Glomerular endothelial cell (primary cell): ENCODE data around the gene ACAP3. TPM values are rescaled to one million over a fixed set of nuclear protein-coding genes. Genes with fewer than 3 reads are reported as not detected.

Experiments
- DNase-seq: peaks from one replicate; pipeline ENCODE4 v3.0.0-alpha.2; 2011; ENCODE audit warnings: low read depth, low spot score; ENCODE audit errors: extremely low read depth
- total RNA-seq: library from RNA; depleted of rRNA; stranded (reverse); fragments of >200 nt; gene quantifications from 2 replicates; pipeline ENCODE4 v1.2.3, GENCODE V29; 2015

ACAP3 gene, protein sequence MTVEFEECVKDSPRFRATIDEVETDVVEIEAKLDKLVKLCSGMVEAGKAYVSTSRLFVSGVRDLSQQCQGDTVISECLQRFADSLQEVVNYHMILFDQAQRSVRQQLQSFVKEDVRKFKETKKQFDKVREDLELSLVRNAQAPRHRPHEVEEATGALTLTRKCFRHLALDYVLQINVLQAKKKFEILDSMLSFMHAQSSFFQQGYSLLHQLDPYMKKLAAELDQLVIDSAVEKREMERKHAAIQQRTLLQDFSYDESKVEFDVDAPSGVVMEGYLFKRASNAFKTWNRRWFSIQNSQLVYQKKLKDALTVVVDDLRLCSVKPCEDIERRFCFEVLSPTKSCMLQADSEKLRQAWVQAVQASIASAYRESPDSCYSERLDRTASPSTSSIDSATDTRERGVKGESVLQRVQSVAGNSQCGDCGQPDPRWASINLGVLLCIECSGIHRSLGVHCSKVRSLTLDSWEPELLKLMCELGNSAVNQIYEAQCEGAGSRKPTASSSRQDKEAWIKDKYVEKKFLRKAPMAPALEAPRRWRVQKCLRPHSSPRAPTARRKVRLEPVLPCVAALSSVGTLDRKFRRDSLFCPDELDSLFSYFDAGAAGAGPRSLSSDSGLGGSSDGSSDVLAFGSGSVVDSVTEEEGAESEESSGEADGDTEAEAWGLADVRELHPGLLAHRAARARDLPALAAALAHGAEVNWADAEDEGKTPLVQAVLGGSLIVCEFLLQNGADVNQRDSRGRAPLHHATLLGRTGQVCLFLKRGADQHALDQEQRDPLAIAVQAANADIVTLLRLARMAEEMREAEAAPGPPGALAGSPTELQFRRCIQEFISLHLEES
- 33.6 and 62.4 TPM in 2 replicates for total RNA-seq

DNA sequence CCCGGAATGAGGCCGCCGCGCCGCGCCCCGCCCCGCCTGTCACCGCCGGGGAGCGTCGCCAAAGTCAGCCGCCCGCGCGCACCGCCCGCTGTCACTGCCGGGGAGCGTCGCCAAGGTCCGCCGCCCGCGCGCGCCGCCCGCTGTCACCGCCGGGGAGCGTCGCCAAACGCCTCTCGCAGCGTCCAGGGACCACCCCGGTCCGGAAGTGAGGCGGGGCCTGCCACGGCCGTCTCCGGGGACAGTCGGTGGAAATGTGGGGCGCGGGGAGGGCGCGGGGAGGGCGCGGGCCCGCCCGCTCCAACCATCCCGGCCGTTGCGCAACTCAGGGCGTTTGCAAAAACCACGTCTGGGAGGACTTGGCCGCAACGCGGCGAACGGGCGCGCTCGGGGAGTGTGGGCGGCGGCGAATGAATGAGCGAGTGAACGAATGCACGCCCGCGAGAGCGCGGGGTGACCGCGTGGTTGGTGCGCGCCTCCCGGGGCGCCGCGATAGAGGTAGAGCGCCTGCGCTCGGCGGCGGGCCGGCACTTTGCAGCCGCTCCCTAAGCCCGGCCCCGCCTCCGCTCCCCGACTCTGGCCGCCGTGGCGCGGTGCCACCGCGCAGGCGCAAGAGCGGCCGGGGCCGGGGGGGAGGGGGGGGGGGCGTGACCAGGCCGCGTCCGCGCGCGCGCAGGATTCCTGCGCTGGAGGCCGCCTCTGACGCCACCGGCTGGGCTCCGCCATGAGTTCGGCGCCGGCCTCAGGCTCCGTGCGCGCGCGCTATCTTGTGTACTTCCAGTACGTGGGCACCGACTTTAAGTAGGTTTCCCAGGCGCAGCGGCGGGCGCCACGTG lies at the start of gene ACAP3, which contains the start of gene PUSL1:
Gene ACAP3, minus strand, starts transcription at position 8 of the 833 bp plus-strand sequence. CDS start 115 bp downstream, outside the sequence.
Gene PUSL1, plus strand, starts transcription at position 675 of the 833 bp plus-strand sequence. Its CDS starts 47 bp downstream, at position 722.
- no peak for DNase-seq

DNA sequence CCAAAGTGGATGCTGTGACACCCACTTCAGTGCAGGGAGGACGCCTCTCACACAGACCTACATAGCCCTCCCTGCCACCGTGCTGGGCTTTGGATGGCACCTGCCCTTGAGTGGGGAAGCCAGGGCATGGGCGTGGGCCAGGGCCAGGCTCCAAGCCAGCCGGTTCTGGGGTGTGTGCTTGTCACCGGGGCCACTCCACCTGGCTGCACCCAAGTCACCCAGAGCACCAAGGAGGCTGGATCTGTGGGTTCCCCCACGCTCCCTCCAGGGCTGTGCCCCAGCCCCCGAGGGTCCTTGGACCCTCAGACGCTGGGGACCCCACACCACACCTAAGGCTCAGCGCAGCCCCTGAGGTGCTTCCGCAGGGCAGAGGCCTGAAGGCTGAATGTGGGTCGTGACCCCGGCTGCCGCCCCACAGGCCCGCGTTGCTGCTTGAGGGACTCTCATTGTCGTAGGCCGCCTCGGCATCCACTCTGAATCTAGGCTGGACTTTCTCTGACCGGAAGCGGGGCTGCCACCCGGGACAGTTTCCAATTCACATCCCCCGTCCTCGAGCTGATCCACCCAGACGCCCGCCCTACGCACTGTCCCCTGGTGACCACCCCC lies 49.2 kb upstream of the ACAP3 start:
- no peak for DNase-seq

DNA sequence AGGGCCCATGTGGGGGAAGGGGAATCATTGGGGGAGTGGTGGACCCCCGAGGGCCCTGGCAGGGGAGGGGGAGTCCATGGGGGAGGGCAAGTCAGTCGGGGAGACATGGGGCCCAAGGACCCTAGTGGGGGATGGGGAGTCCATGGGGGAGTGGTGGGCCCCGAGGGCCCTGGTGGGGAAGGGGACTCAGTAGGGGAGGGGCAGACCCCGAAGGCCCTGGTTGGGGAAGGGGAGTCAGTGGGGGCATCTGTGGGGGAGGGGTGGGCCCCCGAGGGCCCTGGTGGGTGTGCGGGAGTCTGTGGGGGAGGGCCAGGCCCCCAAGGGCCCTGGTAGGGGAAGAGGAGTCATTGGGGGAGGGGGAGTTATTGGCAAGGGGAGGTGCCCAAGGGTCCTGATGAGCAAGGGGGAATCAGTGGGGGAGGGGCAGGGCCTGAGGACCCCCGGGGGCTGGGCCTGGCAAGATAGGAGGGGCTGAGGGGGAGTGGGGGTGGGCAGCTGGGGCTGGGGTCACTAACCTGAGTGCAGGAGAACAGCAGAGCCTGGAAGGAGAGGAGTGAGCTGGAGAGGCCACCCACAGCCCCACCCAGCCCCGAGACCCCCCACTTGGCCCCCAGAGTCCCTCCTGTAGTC lies 48.6 kb upstream of the ACAP3 start:
- DNase-seq: no peak

DNA sequence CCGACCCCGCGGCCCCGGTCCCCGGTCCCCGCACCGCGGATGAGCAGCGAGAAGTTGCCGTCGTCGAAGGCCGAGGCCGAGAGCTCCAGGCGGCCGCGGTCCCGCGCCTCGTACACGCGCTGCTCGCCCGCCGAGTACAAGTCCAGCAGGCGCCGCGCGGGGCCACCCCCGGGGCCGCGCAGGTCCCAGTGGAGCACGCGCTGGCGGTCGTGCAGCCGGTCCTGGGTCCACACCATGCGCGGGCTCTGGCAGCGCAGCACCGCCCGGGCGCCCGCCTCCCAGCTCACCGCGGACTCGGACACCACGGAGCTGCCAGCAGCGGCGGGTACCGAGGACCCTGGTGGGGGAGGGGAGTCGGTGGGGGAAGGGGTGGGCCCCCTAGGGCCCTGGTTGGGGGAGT lies 47.7 kb upstream of the ACAP3 start:
- no peak for DNase-seq

DNA sequence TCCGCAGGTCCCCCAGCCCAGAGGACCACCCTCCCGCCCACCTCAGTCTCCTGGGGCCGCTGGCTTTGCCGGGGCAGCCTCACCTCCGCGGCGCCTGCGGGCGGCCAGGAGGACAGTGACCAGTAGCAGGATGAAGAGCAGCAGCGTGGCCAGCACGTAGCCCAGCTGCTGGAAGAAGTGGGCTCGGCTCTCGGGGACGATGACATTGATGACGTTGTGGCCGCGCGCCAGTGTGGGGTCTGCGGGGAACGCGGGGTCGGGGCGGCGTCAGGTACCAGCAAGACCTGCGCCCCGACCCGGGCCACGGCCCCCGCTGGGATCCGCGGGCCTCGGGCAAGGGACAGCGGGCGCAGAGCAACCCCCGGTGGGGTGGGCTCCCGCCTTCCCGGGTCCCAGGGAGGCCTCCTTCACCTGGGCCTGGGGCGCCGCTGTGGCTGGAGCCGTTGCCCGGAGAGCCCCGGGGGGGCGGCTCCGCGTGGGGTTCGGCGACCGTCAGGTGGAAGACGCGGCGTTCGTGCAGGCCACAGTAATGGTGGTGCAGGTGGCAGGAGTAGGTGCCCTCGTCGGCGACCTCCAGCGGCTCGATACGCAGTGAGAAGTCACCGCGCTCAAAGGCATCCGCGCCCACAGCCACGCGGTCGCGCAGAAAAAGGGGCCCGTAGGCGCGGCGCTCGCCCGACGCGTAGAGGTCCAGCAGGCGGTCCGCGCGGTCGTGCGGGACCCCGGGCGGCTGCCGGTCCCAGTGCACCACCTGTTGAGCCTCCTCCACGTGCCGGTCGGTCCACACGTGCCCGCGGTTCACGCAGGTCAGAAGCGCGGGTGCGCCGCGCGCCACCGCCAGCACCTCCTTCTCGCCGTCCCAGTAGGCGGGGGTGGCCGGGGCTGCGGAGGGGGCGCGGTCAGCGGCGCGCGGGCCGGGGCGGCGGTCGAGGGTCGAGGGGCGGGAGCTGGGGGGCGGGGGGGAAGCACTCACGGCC lies 46.8 kb upstream of the ACAP3 start:
- DNase-seq: no peak

DNA sequence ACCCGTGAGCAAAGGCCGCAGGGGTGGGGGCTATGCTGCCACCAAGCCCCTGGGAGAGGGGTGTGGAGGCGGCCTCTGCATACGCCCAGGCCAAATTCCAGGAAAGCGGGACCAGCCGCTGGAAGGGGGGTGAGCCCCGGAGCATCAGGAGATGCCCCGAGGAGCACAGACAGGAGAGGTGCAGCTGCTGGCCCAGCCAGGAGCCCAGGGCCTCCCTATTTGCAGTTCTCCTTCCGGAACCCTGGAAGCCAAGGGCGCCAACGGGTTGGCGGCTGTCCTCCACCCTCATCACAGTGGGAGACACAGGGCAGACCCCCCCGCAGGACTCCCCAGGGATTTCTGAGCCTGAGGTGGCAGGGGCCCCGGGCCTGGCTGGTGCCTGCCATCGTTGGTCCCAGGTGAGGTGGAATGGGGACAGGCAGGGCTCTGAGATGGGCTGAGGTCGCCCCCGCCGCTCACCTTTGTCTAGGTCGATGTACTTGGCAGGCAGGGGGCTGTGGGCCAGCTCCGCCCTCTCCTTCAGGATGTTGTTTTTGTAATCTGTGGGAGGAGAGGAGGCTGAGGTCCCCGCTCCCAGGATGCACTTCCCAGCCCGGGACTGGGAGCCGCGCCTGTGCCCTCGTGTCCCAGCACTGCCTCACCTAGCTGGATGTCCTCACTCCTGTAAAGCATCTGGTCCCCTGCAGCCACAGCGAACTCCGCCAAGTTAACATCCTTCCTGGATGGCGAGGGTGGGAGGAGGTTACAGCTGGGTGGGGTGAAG lies 45.8 kb upstream of the ACAP3 start:
- DNase-seq: no peak

DNA sequence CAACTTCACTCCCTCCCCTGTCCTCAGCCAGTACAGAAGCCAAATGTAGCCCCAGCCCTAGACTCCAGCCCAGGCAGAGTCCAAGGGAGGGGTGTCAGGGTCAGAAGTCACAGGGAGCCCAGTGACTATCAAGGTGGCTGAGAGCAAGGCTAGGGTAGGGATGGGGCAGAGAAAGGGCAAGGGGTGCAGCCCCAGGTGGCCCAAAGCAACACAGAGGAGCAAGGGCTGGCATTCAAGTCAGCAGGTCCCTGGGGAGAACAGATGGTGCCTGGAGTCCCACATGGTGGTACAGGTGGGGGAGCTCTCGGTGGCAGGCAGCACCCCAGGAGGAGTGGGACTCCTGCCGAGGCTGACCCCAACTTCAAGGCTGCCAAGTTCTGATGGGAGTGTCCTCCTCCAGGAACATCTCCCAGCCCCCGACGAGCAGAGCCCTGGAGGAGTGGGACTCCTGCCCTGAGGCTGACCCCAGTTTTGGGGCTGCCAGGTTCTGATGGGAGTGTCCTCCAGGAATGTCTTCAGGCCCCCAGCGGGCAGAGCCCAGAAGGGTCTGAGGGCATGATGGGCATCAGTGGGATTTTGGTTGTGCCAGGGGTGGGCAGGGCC lies 45.2 kb upstream of the ACAP3 start:
- no peak for DNase-seq

DNA sequence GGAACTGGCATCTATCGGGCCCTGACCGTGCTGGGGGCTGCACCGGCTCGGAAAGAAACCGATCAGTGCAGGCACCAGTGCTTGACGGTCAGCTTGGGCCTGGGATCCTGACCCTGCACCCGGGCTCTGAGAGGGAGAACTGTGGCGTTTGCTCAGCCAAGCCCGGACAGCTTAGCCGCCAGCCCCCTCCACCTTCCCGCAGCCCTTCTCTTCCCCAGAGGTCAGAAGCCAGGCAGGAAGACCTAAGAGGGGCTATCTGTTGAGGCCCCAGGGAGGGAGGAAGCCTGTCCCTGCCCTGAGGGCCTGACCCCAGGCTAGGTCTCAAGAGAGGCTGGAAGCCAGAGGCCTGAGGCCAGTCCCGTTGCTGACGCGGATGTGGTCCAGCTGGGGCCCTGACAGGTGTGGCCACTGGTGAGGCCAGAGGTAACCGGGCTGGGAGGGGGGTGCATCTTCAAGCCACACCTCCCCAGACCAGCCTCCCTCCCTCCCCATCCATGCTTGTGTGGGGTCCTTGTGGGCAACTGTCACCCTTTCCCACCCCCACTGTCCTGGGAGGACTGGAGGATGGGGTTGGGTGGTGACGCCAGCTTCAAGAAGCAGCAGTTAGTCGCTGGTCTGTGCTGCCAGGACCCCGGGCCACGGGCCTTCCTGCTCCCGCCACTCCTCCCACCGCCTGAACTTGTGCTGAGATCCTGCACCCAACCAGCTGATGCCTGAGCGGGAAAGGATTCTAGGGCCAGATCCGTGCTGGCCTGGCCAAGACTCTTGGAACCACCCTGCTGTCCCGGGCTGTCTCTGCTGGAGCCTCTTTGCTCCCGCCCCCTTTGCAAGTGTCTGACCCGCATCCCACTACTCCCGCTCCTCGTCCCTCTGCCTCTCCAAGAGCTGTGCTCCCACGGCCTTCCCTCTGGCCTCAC lies 44.0 kb upstream of the ACAP3 start:
- DNase-seq: no peak

DNA sequence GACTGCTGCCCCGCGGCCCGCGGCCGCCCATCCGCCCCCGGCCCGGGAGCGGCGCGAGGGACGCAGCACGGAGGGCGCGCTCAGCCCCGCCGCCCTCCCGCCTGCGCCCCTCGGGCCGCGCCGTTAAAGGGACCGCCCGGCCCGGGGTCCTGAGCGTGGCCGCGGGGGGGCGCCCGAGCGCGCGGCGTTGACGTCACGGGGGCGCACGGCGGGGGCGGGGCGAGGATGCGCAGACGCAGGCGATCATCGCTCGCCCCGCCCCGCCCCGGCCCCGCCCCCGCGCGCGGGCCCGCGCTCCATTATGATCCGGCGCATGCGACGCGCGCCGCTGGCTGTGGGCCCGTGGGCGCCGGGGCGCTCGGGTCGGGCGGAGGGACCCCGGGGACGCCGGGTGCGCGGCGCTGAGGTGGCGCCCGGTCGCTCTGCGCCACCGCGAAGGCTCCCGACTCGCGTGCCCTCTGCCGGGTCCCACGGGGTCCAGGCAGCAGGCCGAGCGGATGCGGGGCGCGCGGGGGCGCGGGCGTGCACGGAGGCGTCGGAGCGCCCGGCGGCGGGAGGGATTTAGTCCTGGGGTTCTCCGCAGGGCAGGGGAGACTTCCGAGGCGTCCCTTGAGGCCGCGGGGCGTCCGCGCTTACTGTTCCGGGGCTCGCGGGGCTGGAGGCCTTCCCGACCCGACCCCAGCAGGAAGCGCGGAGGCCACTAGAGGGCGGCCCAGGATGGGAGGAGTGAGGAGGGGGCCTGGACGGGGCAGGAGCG lies 41.7 kb upstream of the ACAP3 start, which contains the start of gene DVL1:
Gene DVL1, minus strand, starts transcription at position 163 of the 757 bp plus-strand sequence. CDS start 353 bp downstream, outside the sequence.
- DNase-seq: no peak

DNA sequence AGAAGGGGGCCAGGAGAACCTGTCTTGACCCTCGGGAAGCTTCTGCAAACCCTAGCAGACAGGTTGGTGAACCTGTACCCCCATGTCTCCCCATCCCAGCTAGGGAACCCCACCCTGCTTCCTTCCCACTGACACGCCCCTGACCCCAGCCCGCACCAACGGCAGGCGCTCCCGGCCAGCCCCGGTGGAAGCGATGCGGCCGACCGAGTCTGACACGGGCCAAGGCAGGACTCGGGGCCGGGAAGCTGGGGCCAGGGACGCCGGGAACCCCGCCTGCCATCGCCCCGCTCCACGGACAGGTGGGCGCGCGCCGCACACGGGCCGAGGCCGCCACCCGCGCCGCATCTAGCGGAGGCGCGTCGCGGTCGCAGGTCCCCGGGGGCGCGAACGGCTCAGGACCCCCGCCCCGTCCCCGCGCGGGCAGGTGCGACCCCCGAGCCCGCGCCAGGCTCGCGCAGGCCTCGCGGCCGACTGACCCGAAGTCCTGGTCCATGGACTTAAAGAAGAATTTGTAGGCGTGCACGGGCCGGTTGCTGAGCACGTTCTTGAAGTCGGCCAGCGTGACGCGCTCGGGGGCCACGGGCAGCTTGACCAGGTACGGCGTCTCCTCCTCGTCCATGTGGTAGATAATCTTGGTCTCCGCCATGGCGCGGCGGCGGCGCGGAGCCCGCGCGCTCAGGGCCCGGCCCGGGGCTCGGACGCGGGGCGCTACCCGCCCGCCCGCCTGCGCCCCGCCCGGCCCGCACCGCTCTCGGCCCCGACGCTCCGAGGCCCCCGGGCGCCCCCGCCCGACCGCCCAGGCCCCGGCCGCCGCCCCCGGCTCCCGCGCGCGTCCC lies 40.9 kb upstream of the ACAP3 start:
- no peak for DNase-seq

DNA sequence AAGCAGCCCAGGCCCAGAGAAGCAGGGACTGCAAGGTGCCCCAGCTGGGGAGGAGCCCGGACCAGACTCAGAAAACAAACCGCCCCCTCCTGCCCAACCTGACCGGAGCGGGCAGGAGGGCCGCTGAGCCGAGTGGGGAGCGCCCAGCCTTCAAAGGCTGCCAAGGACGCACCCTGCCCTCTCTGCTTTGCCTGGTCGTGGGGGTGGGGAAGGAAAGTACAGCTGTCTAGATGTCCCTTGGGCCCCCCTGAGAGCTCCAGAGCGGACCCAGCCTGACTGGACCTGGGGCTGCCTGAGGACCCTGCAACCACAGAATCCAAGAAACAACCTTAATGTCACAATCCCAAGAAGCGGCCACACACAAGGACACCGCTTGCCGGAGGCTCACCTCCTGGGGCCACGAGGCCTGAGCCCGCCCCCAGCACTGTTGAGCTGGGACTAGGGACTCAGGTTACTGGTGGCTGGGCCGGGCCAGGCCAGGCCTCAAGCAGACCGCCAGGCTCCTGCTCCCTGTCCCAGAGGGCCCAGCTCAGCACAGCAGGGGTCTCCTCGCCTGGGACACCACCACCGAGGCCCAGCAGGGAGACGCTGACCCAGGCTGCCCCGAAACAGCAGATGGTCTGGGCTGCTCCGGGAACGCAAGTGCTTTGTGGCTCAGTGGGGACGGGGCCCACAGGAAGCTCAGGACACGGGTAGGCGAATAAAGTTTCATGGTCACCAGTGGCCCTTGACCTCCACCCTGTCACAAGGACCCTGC lies 40.1 kb upstream of the ACAP3 start:
- DNase-seq: no peak

DNA sequence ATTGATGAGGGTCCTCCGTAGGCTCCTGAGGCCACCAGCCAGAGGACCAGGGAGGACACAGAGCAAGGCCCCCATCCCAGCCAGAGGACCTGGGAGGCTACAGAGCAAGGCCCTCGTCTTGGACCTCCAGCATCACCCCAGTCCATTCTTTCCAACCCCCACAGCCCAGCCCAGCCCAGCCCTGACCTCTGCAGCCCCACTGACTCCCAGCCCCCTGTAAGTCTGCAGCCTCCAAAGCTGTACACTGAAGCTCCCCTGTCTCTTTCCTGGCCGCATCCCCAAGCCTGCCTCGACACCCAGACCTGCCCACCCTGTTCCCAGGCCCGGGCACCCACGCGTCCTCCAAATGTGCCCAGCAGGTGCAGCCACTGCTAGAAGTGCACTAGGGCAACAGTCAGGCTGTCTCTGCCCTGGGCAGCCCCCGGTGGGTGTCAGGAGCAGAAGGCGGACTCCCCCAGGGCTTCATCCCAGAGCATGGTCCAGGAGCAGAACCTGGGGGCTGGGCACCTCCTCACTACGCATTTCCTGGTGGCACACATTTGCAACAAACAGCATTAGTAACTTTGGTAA lies 39.4 kb upstream of the ACAP3 start:
- no peak for DNase-seq

DNA sequence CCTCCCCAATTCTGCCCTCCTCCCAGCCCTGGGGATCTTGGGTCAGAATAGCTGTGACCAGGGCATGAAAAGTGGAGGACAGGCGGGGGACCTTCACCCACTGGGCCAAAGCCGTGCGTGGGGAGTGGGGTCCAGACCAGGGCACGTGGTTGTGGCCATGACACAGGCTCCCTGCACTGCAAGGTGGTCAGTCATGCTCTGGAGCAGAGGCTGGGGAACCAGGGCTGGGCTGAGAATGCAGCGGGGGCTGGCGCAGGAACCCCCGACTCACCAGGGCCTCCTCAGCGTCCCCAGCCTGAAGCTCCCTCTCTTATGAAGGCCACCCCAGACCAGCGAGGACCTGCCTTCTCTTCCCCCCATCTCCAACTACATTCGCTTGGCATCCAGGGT lies 38.8 kb upstream of the ACAP3 start:
- no peak for DNase-seq
